Endothelial cell of umbilical vein (primary cell): Measurements from ENCODE around the gene HOXB4. TPM values are rescaled to one million over a fixed set of nuclear protein-coding genes. Genes with fewer than 3 reads are reported as not detected.

Experiments used
- BruUV-seq: library from RNA; stranded (reverse); fragments of 400-500 nt; replicated peaks from 2 replicates; lab custom pipeline; 2021; lab: Mats Ljungman, UMichigan
- CTCF ChIA-PET: fragments of 300-600, 350-600 bp; sonication (Branson Sonifier 250); formaldehyde crosslinking; loops from one replicate; lab custom pipeline; 2021; ENCODE audit warnings: antibody characterized with exemption, inconsistent platforms; lab: Charles Lee
- POLR2A ChIA-PET: fragments of 300-600, 350-600 bp; sonication (Branson Sonifier 250); formaldehyde crosslinking; loops from one replicate; lab custom pipeline; 2021; ENCODE audit warnings: antibody characterized with exemption, inconsistent platforms; lab: Charles Lee
- DNase-seq: peaks from one replicate; pipeline ENCODE4 v3.0.0-alpha.2; 2011; ENCODE audit warnings: low read depth, low spot score
- FAIRE-seq: peaks from 2 replicates; lab custom pipeline; 2011; peaks lifted over from hg19 to GRCh38; lab: Jason Lieb, UNC
- H2AFZ ChIP-seq: 2 replicates; pipeline ENCODE4 v1.6.0; 2012; ENCODE audit warnings: low read depth, low read length, control low read depth, inconsistent platforms
- H3K27ac ChIP-seq: 2 replicates; pipeline ENCODE4 v1.5.1; 2011; ENCODE audit warnings: low read depth, mild to moderate bottlenecking, control low read depth, low read length, moderate library complexity; ENCODE audit not compliant: insufficient read depth
- H3K27me3 ChIP-seq, 2 experiments: 2 replicates each; pipeline versions ENCODE4 v1.6.0 to v1.6.1; 2011; ENCODE audit warnings: low read length in 2 of 2, mixed read lengths in 1 of 2; ENCODE audit not compliant: control insufficient read depth in 2 of 2, insufficient read depth in 2 of 2
- H3K36me3 ChIP-seq, 2 experiments: 2 replicates in 1 of 2; 3 replicates in 1 of 2; pipeline ENCODE4 v1.5.1; 2011; ENCODE audit warnings: low read length in 2 of 2, mild to moderate bottlenecking in 1 of 2, moderate library complexity in 1 of 2; ENCODE audit not compliant: control insufficient read depth in 2 of 2, insufficient read depth in 2 of 2; ENCODE audit errors: extremely low read depth in 1 of 2
- H3K4me1 ChIP-seq: 3 replicates; pipeline ENCODE4 v1.5.1; 2011; ENCODE audit warnings: mild to moderate bottlenecking, low read length; ENCODE audit not compliant: control insufficient read depth, insufficient read depth; ENCODE audit errors: extremely low read depth
- H3K4me2 ChIP-seq: 2 replicates; pipeline ENCODE4 v1.6.1; 2011; ENCODE audit warnings: low read length, control low read depth, mixed read lengths; ENCODE audit not compliant: insufficient read depth
- H3K4me3 ChIP-seq, 3 experiments: fragments of 200-600 bp in 1 of 3; sonication (generic), shearing (Covaris generic) in 1 of 3; replicated peaks in 1 of 3; 2 replicates each; pipeline ENCODE4 v1.5.1; 2011 to 2016; ENCODE audit warnings: control low read depth in 3 of 3, low read length in 3 of 3, mild to moderate bottlenecking in 2 of 3, inconsistent platforms in 1 of 3, low read depth in 1 of 3, moderate library complexity in 1 of 3; ENCODE audit not compliant: insufficient read depth in 1 of 3
- H3K79me2 ChIP-seq: 2 replicates; pipeline ENCODE4 v1.6.0; 2012; ENCODE audit warnings: low read length, inconsistent platforms; ENCODE audit not compliant: control insufficient read depth, insufficient read depth
- H3K9ac ChIP-seq: replicated peaks from 2 replicates; pipeline ENCODE3; 2011; ENCODE audit warnings: low read length, control low read depth; ENCODE audit not compliant: insufficient read depth; ENCODE audit errors: extremely low read depth
- H3K9me1 ChIP-seq: replicated peaks from 3 replicates; pipeline ENCODE4 v1.6.0; 2011; ENCODE audit warnings: mild to moderate bottlenecking, low read length; ENCODE audit not compliant: control insufficient read depth, insufficient read depth; ENCODE audit errors: extremely low read depth
- H3K9me3 ChIP-seq: replicated peaks from 2 replicates; pipeline ENCODE4 v1.5.1; 2012; ENCODE audit warnings: low read length, inconsistent platforms; ENCODE audit not compliant: control insufficient read depth, insufficient read depth
- H4K20me1 ChIP-seq: replicated peaks from 2 replicates; pipeline ENCODE3; 2011; ENCODE audit warnings: mild to moderate bottlenecking, low read length; ENCODE audit not compliant: control insufficient read depth, insufficient read depth; ENCODE audit errors: extremely low read depth
- CTCF ChIP-seq, 2 donors: IDR thresholded peaks; 1 replicate in 1 of 2; 2 replicates in 1 of 2; pipeline ENCODE4 v1.5.1; 2011; ENCODE audit warnings: low read length in 2 of 2, mild to moderate bottlenecking in 2 of 2, moderate library complexity in 2 of 2, control low read depth in 1 of 2, inconsistent platforms in 1 of 2, low read depth in 1 of 2; ENCODE audit not compliant: insufficient read depth in 1 of 2; ENCODE audit errors: extremely low read depth in 1 of 2
- EZH2 ChIP-seq: IDR thresholded peaks from 2 replicates; pipeline ENCODE4 v1.6.1; 2012; ENCODE audit warnings: borderline replicate concordance, low read depth, mild to moderate bottlenecking, moderate library complexity, low read length, inconsistent platforms; ENCODE audit not compliant: severe bottlenecking
- FOS ChIP-seq: IDR thresholded peaks from 2 replicates; pipeline ENCODE4 v1.6.1; 2011; ENCODE audit warnings: mild to moderate bottlenecking, low read length, moderate library complexity, borderline replicate concordance; ENCODE audit not compliant: insufficient read depth
- GATA2 ChIP-seq: IDR thresholded peaks from 2 replicates; pipeline ENCODE4 v1.7.0; 2011; ENCODE audit warnings: low read depth, mild to moderate bottlenecking, moderate library complexity, mixed read lengths, low read length; ENCODE audit not compliant: insufficient read length, insufficient read depth
- JUN ChIP-seq: IDR thresholded peaks from 2 replicates; pipeline ENCODE4 v1.6.1; 2011; ENCODE audit warnings: borderline replicate concordance, low read depth; ENCODE audit not compliant: insufficient read length, insufficient read depth
- MAX ChIP-seq: IDR thresholded peaks from 2 replicates; pipeline ENCODE4 v1.6.1; 2011; ENCODE audit not compliant: insufficient read depth, insufficient read length
- MYC ChIP-seq: IDR thresholded peaks from one replicate; pipeline ENCODE4 v1.6.1; 2011; ENCODE audit warnings: mild to moderate bottlenecking, low read depth, low read length
- POLR2A ChIP-seq: IDR thresholded peaks from 2 replicates; pipeline ENCODE4 v1.6.1; 2012; ENCODE audit warnings: low read depth, mild to moderate bottlenecking, control low read depth, low read length
- POLR2AphosphoS5 ChIP-seq: IDR thresholded peaks from 2 replicates; pipeline ENCODE4 v1.6.1; 2012; ENCODE audit warnings: low read depth, mild to moderate bottlenecking, control low read depth, low read length, moderate library complexity; ENCODE audit not compliant: insufficient read depth
- dilution Hi-C: fragments of 300-500 bp; cut with MboI; formaldehyde crosslinking; loops from one replicate; pipeline ENCODE4 v1.15.0; 2019; ENCODE audit warnings: low sequenced_read_pairs; ENCODE audit not compliant: extremely low pct_ligation_motif_present
- intact Hi-C: fragments of 100-400 bp; cut with micrococcal nuclease; formaldehyde crosslinking; loops from one replicate; pipeline ENCODE4 v1.10.0; 2022
- polyA plus RNA-seq, 4 experiments: library from polyadenylated mRNA; depleted of rRNA in 3 of 4; stranded (reverse) in 3 of 4; unstranded in 1 of 4; fragments of >200 nt; gene quantifications; 2 replicates each; pipeline versions ENCODE4 v1.2.1 to v1.2.3, GENCODE V29; 2011 to 2012; ENCODE audit warnings: missing spikeins in 1 of 4
- total RNA-seq: library from RNA; stranded (reverse); gene quantifications from 2 replicates; pipeline ENCODE4 v1.2.3, GENCODE V29; 2021

HOXB4 gene
- total and polyA plus RNA-seq, 2 donors (not counting 3 experiments of a cell fraction or from before 2014, with no cell fraction given), result 4.6 to 13.1 TPM

- TF ChIP-seq JUN, result no peak
- TF ChIP-seq EZH2, result no peak
- TF ChIP-seq FOS, result no peak
- no peak for TF ChIP-seq POLR2AphosphoS5
- TF ChIP-seq MYC, result no peak
- no peak for TF ChIP-seq GATA2
- TF ChIP-seq POLR2A, result no peak
- no peak for TF ChIP-seq CTCF (IDR thresholded peaks at IDR 0.05; ENCODE audit: extremely low read depth in 1 of 2, insufficient read depth in 1 of 2, low read depth in 1 of 2, low read length in 2 of 2)
- no peak for TF ChIP-seq MAX
- Histone ChIP-seq H3K36me3 (peaks cover 10 to 14% of the 10 kb centered on the region in 2 experiments), H2AFZ (no peak overlapping the region), H3K9me1 (no peaks in the 10 kb centered on the region), H3K79me2 (peaks cover 50% of the 10 kb centered on the region), H3K4me1 (peaks cover 36% of the 10 kb centered on the region), H3K4me2 (no peak overlapping the region), H4K20me1 (no peaks in the 10 kb centered on the region), H3K27ac (no peak overlapping the region), H3K9ac (no peak overlapping the region), H3K9me3 (no peaks in the 10 kb centered on the region), H3K4me3 (no peak overlapping the region), H3K27me3 (no peaks in the 10 kb centered on the region)
- ChIA-PET POLR2A (no interaction called here), CTCF (no interaction called here)
- DNase-seq, result no peak
- no peak for FAIRE-seq
- dilution Hi-C loops (no loop called here), intact Hi-C loops (loop anchor here (1.0 kb wide), 1 partner anchor 8 kb away; the partner anchor contains the start of gene HOXB2)
- BruUV-seq, result no TSS peak
Measured at GRCh38 chr17:48553190-48553547, 25.0 kb downstream of the HOXB4 start.
